ENCODE measurements around the gene BCO2.

Gene BCO2

DNA sequence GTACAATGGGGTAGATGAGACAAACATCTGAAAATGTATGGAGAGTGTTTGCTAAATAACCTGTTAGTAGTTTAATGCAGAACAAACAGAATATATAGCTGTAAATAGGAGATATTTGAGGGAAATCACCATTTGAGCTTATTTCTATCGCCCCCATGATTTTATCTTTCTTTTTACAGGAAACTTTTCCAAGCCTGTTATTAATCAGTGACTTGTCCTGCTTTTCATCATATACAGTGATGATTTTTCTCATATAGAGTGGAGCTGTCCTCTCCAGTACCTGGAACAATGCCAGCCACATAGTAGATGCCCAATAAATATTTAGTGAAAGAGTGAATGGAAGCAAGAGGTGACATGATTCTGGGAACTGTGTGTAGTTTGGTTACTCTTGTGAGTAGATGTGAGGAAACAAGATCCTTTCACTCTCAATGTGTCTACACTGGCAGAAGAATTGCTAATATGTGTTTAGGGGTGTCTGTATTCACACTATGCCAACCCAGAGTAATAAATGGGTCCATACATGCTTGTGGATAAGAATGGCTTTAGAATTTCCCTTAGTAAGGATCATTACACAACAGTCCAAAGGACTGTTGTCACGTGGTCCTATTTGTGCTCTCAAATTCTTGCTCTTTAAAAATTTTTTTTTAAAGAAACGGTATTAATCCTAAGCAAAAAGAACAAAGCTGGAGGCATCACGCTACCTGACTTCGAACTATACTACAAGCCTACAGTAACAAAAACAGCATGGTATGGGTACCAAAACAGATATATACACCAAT, 48.6 kb downstream of the BCO2 start:
- H3K4me3 ChIP-seq (ENCODE audit: low read length) = no peak overlapping the region
- TF ChIP-seq, protein P1, sequence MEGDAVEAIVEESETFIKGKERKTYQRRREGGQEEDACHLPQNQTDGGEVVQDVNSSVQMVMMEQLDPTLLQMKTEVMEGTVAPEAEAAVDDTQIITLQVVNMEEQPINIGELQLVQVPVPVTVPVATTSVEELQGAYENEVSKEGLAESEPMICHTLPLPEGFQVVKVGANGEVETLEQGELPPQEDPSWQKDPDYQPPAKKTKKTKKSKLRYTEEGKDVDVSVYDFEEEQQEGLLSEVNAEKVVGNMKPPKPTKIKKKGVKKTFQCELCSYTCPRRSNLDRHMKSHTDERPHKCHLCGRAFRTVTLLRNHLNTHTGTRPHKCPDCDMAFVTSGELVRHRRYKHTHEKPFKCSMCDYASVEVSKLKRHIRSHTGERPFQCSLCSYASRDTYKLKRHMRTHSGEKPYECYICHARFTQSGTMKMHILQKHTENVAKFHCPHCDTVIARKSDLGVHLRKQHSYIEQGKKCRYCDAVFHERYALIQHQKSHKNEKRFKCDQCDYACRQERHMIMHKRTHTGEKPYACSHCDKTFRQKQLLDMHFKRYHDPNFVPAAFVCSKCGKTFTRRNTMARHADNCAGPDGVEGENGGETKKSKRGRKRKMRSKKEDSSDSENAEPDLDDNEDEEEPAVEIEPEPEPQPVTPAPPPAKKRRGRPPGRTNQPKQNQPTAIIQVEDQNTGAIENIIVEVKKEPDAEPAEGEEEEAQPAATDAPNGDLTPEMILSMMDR (IDR thresholded peaks at IDR 0.05; ENCODE audit: insufficient read depth, low read depth, low read length, missing control alignments) = no peak
- DNase-seq (ENCODE audit: low read depth) = no peak

- peak overlapping the region; percentile 81 for H3K4me3 ChIP-seq (ENCODE audit: low read length)
- TF ChIP-seq, protein P1 (IDR thresholded peaks at IDR 0.05; ENCODE audit: insufficient read depth, low read depth, low read length, missing control alignments) = no peak
- no peak for DNase-seq (ENCODE audit: low read depth)
Observed at GRCh38 chr11:112225753-112226061, 50.4 kb downstream of the BCO2 start.

DNA sequence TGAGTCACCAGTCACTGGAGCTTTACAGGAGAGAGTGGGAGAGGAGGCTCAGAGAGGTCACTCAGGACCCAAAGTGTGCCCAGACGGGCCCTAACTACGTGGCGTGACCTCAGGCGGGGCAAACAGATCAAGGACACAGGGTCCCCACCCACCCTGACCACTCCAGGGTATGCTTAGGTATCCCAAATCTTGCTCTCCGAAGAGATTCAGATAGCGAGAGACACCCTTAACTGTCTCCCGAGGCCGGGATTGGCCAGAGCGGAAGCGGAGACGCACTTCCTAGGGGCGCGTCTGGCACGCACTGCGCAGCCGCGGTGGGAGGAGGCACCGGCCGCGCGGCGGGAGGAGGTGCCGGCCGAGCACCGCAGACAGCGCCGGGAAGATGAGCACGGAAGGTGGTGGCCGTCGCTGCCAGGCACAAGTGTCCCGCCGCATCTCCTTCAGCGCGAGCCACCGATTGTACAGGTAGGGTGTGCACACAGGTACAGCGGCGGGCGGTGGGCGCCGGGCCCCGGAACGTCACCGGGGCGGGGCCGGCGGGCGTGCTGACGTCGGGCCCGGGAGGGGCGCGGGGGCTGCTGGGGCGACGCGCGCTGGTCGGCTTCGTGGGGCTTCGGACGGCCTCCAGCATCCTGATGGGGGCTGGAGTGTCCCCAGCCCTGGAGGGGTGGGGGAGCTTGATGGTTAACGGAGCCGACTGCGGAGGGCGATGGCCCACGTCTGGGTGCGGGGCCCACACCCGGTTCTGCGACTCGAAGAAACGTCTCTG, 50.9 kb downstream of the BCO2 start, which contains the start of gene PTS:
PTS (plus strand) TSS at position 367 of the 769 bp plus-strand sequence; CDS start at position 383, 16 bp downstream.
- peak; percentile 87 for DNase-seq (ENCODE audit: low read depth)
- H3K4me3 ChIP-seq (ENCODE audit: low read length) = peak within 1 kb of the TSS; percentile 81
- TF ChIP-seq, protein P1 (IDR thresholded peaks at IDR 0.05; ENCODE audit: insufficient read depth, low read depth, low read length, missing control alignments) = no peak

GRCh38 chr11:112226831-112227401, 51.6 kb downstream of the BCO2 start:
- TF ChIP-seq, protein P1 (IDR thresholded peaks at IDR 0.05; ENCODE audit: insufficient read depth, low read depth, low read length, missing control alignments) = no peak
- DNase-seq (ENCODE audit: low read depth) = peak; percentile 39
- H3K4me3 ChIP-seq (ENCODE audit: low read length) = peak overlapping the region; percentile 81

DNA sequence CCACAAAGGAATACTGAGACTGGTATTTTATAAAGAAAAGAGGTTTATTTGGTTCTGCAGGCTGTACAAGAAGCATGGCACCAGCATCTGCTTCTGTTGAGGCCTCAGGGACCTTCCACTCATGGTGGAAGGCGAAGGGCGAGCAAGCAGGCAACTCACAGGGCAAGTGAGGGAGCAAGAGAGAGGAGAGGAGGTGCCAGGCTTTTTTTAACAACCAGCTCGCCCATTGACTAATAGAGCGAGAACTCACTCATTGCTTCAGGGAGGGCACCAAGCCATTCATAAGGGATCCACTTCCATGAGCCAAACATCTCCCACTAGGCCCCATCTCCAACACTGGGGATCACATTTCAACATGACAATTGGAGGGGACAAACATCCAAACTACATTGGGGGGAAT, 52.2 kb downstream of the BCO2 start:
- peak overlapping the region; percentile 81 for H3K4me3 ChIP-seq (ENCODE audit: low read length)
- TF ChIP-seq, protein P1 (IDR thresholded peaks at IDR 0.05; ENCODE audit: insufficient read depth, low read depth, low read length, missing control alignments) = no peak
- peak; percentile 15 for DNase-seq (ENCODE audit: low read depth)

- no peak for DNase-seq (ENCODE audit: low read depth)
- TF ChIP-seq, protein P1 (IDR thresholded peaks at IDR 0.05; ENCODE audit: insufficient read depth, low read depth, low read length, missing control alignments) = no peak
Observed at GRCh38 chr11:112228706-112229105, 53.4 kb downstream of the BCO2 start.

More at GRCh38 chr11:112228706-112229105, 53.4 kb downstream of the BCO2 start:
- H3K4me3 ChIP-seq (ENCODE audit: low read length) = no peak overlapping the region

All from epithelial cell of esophagus (primary cell).